ENCODE data around the gene OR5L2. TPM values are rescaled to one million over a fixed set of nuclear protein-coding genes. Genes with fewer than 3 reads are reported as not detected.
"Not testable (repeated sequence)": the region's sequence is repeated elsewhere in the genome, so short reads cannot be mapped to it uniquely, and the experiment has no call there.

Gene OR5L2
- total RNA-seq, 2 donors from 2014 or later, result not detected

DNA sequence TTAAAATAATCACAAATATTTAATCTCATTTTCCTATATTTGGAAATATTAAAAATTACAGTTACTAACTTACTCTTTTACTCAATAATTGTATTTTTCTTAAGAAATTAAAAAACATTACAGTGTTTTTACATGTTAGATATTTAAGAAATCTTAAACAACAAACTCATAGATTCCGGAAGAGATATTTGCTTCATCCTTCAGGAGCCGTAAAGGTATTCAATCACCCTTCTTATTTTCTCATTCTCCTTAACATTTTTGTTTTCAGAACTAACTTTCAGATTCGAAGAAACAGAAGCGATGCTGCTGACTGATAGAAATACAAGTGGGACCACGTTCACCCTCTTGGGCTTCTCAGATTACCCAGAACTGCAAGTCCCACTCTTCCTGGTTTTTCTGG, 7.7 kb upstream of the OR5L2 start, which contains the start of gene OR5D18:
Gene OR5D18, plus strand, starts transcription at position 301 of the 400 bp plus-strand sequence. Its CDS starts 0 bp downstream, at position 301.
- Histone ChIP-seq H3K27me3 (no peaks in the 10 kb centered on the region), H3K4me1 (no peaks in the 10 kb centered on the region), H3K9me3 (no peaks in the 10 kb centered on the region), H3K36me3 (no peaks in the 10 kb centered on the region), H3K27ac (no peak within 1 kb of the TSS), H3K4me3 (no peak within 1 kb of the TSS)
- no peak for DNase-seq (ENCODE audit: low spot score)
- TF ChIP-seq, protein P1, sequence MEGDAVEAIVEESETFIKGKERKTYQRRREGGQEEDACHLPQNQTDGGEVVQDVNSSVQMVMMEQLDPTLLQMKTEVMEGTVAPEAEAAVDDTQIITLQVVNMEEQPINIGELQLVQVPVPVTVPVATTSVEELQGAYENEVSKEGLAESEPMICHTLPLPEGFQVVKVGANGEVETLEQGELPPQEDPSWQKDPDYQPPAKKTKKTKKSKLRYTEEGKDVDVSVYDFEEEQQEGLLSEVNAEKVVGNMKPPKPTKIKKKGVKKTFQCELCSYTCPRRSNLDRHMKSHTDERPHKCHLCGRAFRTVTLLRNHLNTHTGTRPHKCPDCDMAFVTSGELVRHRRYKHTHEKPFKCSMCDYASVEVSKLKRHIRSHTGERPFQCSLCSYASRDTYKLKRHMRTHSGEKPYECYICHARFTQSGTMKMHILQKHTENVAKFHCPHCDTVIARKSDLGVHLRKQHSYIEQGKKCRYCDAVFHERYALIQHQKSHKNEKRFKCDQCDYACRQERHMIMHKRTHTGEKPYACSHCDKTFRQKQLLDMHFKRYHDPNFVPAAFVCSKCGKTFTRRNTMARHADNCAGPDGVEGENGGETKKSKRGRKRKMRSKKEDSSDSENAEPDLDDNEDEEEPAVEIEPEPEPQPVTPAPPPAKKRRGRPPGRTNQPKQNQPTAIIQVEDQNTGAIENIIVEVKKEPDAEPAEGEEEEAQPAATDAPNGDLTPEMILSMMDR (IDR thresholded peaks at IDR 0.05), result no peak

DNA sequence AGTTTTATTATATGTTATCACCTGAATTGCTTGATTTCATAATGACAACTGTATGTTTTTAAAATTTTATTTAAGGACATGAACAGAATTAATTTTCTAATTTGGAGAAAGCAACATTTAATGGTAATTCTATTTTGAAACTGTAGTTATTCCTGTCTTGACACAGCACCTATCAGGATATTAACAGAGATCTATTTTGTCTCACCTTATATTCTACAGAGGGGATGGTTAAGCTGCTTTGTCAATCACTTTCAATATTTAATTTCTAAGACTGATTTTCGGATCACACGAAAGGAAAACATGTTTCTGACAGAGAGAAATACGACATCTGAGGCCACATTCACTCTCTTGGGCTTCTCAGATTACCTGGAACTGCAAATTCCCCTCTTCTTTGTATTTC, 11.4 kb downstream of the OR5L2 start, which contains the start of gene OR5D16:
Gene OR5D16, plus strand, starts transcription at position 301 of the 400 bp plus-strand sequence. Its CDS starts 0 bp downstream, at position 301.
- TF ChIP-seq, protein P1 (IDR thresholded peaks at IDR 0.05), result no peak
- DNase-seq (ENCODE audit: low spot score), result no peak
- Histone ChIP-seq H3K4me1 (no peaks in the 10 kb centered on the region), H3K27me3 (no peaks in the 10 kb centered on the region), H3K4me3 (no peak within 1 kb of the TSS), H3K9me3 (no peaks in the 10 kb centered on the region), H3K27ac (no peak within 1 kb of the TSS), H3K36me3 (no peaks in the 10 kb centered on the region)

DNA sequence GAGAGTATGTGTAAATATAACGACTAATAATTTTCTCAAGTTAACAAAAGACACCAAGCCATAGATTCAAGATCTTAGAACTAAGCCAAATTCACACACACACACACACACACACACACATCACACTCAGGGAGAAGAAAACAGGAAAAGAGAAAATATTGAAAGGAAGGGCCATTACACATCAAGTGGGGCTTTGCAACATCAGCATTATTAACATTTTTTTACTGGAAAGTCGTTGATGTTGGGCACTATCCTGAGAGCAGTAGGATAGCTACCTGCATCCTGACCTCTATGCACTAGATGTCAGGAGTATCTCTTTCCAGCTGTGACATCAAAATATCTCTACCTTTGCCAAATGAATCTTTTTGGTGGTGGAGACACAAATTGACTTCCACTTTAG, 20.4 kb downstream of the OR5L2 start:
- H3K36me3 ChIP-seq, result no peaks in the 10 kb centered on the region

DNA sequence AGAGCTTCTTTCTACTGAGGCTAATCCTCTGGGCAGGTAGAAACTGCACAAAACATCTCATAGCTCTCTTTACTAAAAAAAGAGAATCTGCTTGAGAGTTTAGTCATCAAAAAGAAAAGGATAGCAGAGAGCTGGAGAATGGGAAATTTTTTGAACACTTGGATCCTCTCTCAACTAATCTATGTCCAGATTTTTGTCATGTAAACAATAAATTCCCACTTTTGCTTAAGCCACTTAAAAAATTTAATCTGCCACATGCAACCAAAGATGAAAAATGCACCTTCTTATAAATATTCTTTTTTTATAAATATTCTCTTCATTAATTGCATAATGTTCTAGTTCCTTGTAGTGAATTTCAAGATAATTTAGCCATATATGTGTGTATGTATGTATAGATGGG, 22.0 kb downstream of the OR5L2 start:
- Histone ChIP-seq H3K27ac (no peak overlapping the region), H3K36me3 (no peaks in the 10 kb centered on the region), H3K4me3 (no peak overlapping the region), H3K9me3 (no peaks in the 10 kb centered on the region), H3K4me1 (no peaks in the 10 kb centered on the region), H3K27me3 (no peaks in the 10 kb centered on the region)
- TF ChIP-seq, protein P1 (IDR thresholded peaks at IDR 0.05), result no peak
- no peak for DNase-seq (ENCODE audit: low spot score)

More for the DNA sequence above, 20.4 kb downstream of the OR5L2 start:
- Histone ChIP-seq H3K4me1 (no peaks in the 10 kb centered on the region), H3K4me3 (no peak overlapping the region), H3K27ac (no peak overlapping the region), H3K9me3 (no peaks in the 10 kb centered on the region), H3K27me3 (no peaks in the 10 kb centered on the region)
- no peak for DNase-seq (ENCODE audit: low spot score)
- TF ChIP-seq, protein P1 (IDR thresholded peaks at IDR 0.05), result no peak

DNA sequence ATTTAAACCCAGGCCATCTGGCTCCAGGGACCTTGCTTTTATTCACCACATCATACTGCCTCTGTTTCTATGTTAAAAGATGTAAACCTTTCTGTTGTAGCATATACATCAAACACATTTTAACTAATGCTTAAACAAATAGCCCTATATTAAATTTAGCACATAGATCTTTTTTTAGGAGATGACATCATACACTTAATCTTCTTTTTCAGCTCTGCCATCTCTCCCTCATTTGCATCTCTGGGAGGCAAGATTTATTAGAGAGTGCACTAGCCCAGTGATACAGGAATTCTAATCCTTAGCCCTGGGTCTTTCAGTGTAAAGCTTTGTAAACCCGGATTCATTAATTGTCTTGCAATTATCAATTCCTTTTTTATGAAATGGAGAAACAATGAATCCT, 25.1 kb downstream of the OR5L2 start:
- H3K4me3 ChIP-seq, result no peak overlapping the region
- TF ChIP-seq, protein P1 (IDR thresholded peaks at IDR 0.05), result no peak
- H3K4me1 ChIP-seq, result no peaks in the 10 kb centered on the region
- DNase-seq (ENCODE audit: low spot score), result no peak
- H3K36me3 ChIP-seq, result no peaks in the 10 kb centered on the region
- no peaks in the 10 kb centered on the region for H3K27me3 ChIP-seq
- H3K9me3 ChIP-seq, result no peaks in the 10 kb centered on the region
- H3K27ac ChIP-seq, result no peak overlapping the region

DNA sequence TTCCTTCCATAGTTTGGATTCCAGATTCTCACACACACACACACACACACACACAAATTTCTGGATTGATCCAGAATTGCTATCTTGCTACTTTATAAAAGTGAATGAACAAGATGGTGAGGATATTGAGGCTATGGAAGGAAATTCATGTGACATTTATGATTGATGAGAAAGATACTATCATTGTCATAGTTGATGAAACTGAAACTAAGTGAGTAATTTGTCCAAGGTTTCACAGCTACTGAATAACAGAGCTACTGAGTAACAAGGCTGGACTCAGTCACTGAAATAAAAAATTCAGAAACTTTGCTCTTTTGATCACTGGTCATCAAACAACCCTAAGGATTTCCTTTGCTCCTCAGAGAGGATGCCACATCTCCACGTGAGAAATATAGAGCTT, 27.7 kb downstream of the OR5L2 start:
- H3K9me3 ChIP-seq, result no peaks in the 10 kb centered on the region
- no peaks in the 10 kb centered on the region for H3K4me1 ChIP-seq
- no peaks in the 10 kb centered on the region for H3K36me3 ChIP-seq
- no peak overlapping the region for H3K4me3 ChIP-seq
- H3K27me3 ChIP-seq, result no peaks in the 10 kb centered on the region
- H3K27ac ChIP-seq, result no peak overlapping the region
- TF ChIP-seq, protein P1 (IDR thresholded peaks at IDR 0.05), result no peak
- DNase-seq (ENCODE audit: low spot score), result no peak

DNA sequence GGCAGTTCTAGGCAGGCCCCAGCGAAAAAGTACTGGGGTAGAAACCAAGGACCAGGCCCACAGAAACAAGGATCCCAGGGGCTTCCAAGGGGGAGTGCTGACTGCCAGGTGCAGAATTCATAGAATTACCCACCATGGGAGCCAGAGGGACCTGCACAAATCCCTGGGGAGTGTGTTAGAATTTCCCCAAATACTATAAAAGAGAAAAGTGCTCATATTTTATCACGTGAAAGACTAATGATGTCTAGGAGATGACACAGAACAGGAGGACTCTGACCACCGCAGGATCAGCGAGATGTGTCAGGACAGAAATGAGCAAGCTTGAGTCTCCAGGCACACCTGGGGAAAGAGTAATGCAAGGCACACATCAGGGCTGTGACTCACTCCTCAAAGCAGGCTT, 40.3 kb downstream of the OR5L2 start:
- H3K27me3 ChIP-seq; H3K4me3 ChIP-seq; H3K27ac ChIP-seq; H3K9me3 ChIP-seq; DNase-seq (ENCODE audit: low spot score); H3K4me1 ChIP-seq; H3K36me3 ChIP-seq: not testable (repeated sequence)

DNA sequence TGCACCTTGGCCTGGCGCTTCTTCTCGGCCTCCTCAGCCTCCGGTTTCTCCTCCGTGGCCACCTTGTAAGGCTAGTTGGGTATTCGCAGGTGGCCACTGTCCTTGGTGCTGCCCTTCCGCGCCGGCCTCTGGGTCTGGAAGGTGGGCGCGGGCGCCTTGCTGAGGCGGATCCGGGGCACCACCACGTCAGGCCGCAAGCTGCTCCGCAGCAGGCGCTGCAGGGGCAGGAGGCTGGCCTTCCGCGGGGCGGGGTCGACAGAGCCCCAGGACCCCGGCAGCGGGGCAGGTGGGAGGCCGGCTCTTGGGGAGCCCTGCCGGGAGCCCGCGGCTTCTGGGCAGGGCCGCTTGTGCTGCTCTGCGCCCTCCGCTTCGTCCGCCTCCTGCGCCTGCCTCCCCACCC, 45.7 kb downstream of the OR5L2 start:
- not testable (repeated sequence) for H3K9me3 ChIP-seq; H3K27me3 ChIP-seq; H3K4me1 ChIP-seq; H3K27ac ChIP-seq; DNase-seq (ENCODE audit: low spot score); H3K36me3 ChIP-seq
- peak overlapping the region in 1 of 2 donors; percentile 21 for H3K4me3 ChIP-seq

DNA sequence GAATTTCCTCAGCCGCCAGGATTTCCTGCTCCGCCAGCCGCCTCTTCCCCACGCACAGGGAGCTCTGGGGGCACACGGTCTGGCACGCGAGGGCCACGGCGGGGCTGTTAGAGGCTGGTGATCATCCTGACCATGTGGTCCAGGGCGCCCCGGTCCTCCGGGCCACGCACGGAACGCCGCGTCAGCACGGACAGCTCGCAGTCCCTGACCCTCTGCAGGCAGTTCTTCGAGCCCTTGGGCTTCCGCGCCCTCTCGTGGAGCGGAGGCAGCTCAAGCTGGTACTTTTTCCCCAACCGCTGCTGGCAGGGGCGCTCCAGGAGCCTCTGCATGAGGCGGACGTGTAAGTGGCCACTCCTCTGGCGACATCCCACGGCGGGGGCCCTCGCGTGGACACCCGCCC, 46.1 kb downstream of the OR5L2 start:
- H3K4me1 ChIP-seq; H3K27me3 ChIP-seq; DNase-seq (ENCODE audit: low spot score); H3K9me3 ChIP-seq; H3K36me3 ChIP-seq; H3K27ac ChIP-seq: not testable (repeated sequence)
- peak overlapping the region in 1 of 2 donors; percentile 21 for H3K4me3 ChIP-seq

Measured in right atrium auricular region (tissue), 2 donors.